Neural cell (in vitro differentiated cells): ENCODE measurements around the gene WDR20.

Source experiments
- CTCF ChIP-seq: fragments of 450-650 bp; IDR thresholded peaks from 2 replicates; pipeline ENCODE4 v1.5.1; 2014; ENCODE audit warnings: antibody characterized with exemption, mild to moderate bottlenecking, moderate library complexity; ENCODE audit not compliant: poor library complexity, severe bottlenecking
- EZH2 ChIP-seq: fragments of 200-600, 300-800 bp; shearing (Covaris generic), sonication (generic); IDR thresholded peaks from 2 replicates; pipeline ENCODE4 v1.6.1; 2014; ENCODE audit warnings: antibody characterized with exemption, low read length, borderline replicate concordance, mild to moderate bottlenecking; ENCODE audit not compliant: insufficient read depth, poor library complexity, severe bottlenecking
- MXI1 ChIP-seq: fragments of 450-650 bp; conservative IDR thresholded peaks from 2 replicates; pipeline ENCODE4 v1.6.1; 2014; ENCODE audit warnings: antibody characterized with exemption, mild to moderate bottlenecking; ENCODE audit not compliant: poor library complexity, severe bottlenecking
- POLR2AphosphoS5 ChIP-seq: IDR thresholded peaks from 2 replicates; pipeline ENCODE4 v1.6.1; 2012
- RAD21 ChIP-seq: fragments of 450-650 bp; conservative IDR thresholded peaks from 2 replicates; pipeline ENCODE4 v1.6.1; 2014; ENCODE audit warnings: antibody characterized with exemption, mild to moderate bottlenecking, moderate library complexity
- SMC3 ChIP-seq: fragments of 450-650 bp; conservative IDR thresholded peaks from 2 replicates; pipeline ENCODE4 v1.6.1; 2014; ENCODE audit warnings: antibody characterized with exemption, mild to moderate bottlenecking, moderate library complexity; ENCODE audit not compliant: poor library complexity

- TF ChIP-seq POLR2AphosphoS5 = no peak
- TF ChIP-seq MXI1 = no peak
- no peak for TF ChIP-seq CTCF
- TF ChIP-seq EZH2 = no peak
- no peak for TF ChIP-seq RAD21
- TF ChIP-seq SMC3 = no peak
These were observed 45.7 kb downstream of the WDR20 start for GRCh38 chr14:102185360-102185759.
